Upper lobe of right lung (tissue), 1 donor: Measurements from ENCODE around the gene NR2F2. TPM values are rescaled to one million over a fixed set of nuclear protein-coding genes. Genes with fewer than 3 reads are reported as not detected.

ENCODE experiments used
- ATAC-seq: fragments of 200-7000 bp; cut with Tn5 transposase; one replicate; pipeline ENCODE4 v1.9.1; 2020; ENCODE audit warnings: mild to moderate bottlenecking, moderate library complexity
- DNase-seq: peaks from one replicate; pipeline ENCODE4 v3.0.0-alpha.2; 2020
- H3K27ac ChIP-seq: fragments of 200-600 bp; one replicate; pipeline ENCODE4 v1.8.0; 2022
- H3K27me3 ChIP-seq: fragments of 200-600 bp; one replicate; pipeline ENCODE4 v1.8.0; 2022; ENCODE audit warnings: mild to moderate bottlenecking
- H3K36me3 ChIP-seq: fragments of 200-600 bp; one replicate; pipeline ENCODE4 v1.8.0; 2022
- H3K4me1 ChIP-seq: fragments of 200-600 bp; one replicate; pipeline ENCODE4 v1.8.0; 2022
- H3K4me3 ChIP-seq: fragments of 200-600 bp; one replicate; pipeline ENCODE4 v1.8.0; 2022; ENCODE audit warnings: mild to moderate bottlenecking
- H3K9me3 ChIP-seq: fragments of 200-600 bp; one replicate; pipeline ENCODE4 v1.8.0; 2022
- intact Hi-C: fragments of 100-400 bp; cut with DNase I; formaldehyde crosslinking; loops from one replicate; pipeline ENCODE4 v1.11.0; 2022
- total RNA-seq: library from RNA; stranded (reverse); fragmentation: NEBNext Ultra II Directional; extraction: Animal tissue kit (Norgen Biotek cat#: 25700); gene quantifications from one replicate; pipeline ENCODE4 v1.2.1, GENCODE V29; 2021
- TF ChIP-seq, protein P1 (sequence below): fragments of 200-600 bp; IDR thresholded peaks from one replicate; pipeline ENCODE4 v1.8.0; 2022; ENCODE audit warnings: antibody characterized with exemption
- donor health status: DM: no; HTN: yes; CAD: no; lungs with severe emphysema.

Gene NR2F2
- total RNA-seq, 1 donor from 2014 or later = 88.1 TPM

DNA sequence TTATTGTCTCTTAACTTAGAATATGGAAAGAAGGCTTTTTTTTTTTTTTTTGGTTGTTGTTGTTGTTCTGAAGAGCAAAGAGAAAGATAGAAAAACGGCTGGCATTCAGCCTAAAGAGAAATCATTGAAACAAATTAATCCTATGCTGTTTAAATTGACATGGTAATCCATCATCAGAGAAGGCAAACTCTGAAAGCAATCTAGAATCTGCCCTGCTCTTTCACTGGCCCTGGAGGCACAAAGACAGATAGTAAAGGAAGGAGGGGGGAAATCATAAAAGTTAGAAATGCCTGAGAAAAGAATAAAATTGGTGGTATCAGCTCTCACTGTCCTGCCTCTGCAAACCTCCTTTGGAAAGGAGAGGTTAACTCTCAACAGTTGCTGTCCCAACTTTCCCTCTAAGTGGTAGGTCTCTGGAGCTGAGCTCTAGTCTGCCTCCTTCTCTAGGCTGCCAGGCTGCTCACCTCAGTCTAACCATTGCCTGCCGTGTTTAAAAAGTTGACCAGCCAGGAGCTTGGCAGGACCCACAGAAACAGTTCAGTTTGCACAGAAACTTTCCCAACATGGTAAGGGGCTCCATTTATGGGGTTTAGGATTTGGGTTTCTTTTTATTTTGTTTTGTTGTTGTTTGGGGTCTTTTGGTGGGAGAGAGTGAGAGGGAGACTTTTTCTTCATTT is 13.4 kb upstream of the NR2F2 start:
- H3K4me3 ChIP-seq = peak overlapping the region; percentile 26
- H3K27ac ChIP-seq = peak overlapping the region; percentile 59
- H3K27me3 ChIP-seq = peaks cover 25% of the 10 kb centered on the region
- no peaks in the 10 kb centered on the region for H3K36me3 ChIP-seq
- DNase-seq = no peak
- intact Hi-C loops = loop anchor here (10.0 kb wide), 1 partner anchor 1472 kb away; no protein-coding TSS in a partner anchor
- H3K4me1 ChIP-seq = no peaks in the 10 kb centered on the region
- no peaks in the 10 kb centered on the region for H3K9me3 ChIP-seq
- TF ChIP-seq, protein P1, sequence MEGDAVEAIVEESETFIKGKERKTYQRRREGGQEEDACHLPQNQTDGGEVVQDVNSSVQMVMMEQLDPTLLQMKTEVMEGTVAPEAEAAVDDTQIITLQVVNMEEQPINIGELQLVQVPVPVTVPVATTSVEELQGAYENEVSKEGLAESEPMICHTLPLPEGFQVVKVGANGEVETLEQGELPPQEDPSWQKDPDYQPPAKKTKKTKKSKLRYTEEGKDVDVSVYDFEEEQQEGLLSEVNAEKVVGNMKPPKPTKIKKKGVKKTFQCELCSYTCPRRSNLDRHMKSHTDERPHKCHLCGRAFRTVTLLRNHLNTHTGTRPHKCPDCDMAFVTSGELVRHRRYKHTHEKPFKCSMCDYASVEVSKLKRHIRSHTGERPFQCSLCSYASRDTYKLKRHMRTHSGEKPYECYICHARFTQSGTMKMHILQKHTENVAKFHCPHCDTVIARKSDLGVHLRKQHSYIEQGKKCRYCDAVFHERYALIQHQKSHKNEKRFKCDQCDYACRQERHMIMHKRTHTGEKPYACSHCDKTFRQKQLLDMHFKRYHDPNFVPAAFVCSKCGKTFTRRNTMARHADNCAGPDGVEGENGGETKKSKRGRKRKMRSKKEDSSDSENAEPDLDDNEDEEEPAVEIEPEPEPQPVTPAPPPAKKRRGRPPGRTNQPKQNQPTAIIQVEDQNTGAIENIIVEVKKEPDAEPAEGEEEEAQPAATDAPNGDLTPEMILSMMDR = no peak
- no peak for ATAC-seq

DNA sequence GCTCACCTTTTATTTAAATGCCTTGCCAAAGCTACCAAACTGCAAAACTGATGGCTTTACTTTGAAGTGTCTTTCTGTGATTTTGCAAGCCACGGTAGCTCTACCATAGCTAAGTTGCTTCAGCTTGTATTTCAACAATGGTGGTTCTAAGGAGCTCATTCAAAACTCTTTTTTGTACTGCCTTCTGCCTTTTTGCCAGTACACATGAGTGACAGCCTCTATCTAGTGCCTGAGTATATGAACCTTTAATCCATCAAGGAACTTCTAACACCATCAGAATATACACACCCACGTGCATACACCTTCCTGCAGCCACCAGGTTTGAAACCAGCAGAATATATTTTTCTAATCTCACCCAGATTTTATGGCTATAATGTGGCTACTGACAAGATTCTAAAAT is 10.4 kb upstream of the NR2F2 start:
- Histone ChIP-seq H3K4me1 (no peaks in the 10 kb centered on the region), H3K27me3 (peaks cover 39% of the 10 kb centered on the region), H3K27ac (peak overlapping the region; percentile 90), H3K4me3 (no peak overlapping the region), H3K9me3 (no peaks in the 10 kb centered on the region), H3K36me3 (no peaks in the 10 kb centered on the region)
- DNase-seq = no peak
- no peak for ATAC-seq
- intact Hi-C loops = no loop called here
- TF ChIP-seq, protein P1 = no peak

DNA sequence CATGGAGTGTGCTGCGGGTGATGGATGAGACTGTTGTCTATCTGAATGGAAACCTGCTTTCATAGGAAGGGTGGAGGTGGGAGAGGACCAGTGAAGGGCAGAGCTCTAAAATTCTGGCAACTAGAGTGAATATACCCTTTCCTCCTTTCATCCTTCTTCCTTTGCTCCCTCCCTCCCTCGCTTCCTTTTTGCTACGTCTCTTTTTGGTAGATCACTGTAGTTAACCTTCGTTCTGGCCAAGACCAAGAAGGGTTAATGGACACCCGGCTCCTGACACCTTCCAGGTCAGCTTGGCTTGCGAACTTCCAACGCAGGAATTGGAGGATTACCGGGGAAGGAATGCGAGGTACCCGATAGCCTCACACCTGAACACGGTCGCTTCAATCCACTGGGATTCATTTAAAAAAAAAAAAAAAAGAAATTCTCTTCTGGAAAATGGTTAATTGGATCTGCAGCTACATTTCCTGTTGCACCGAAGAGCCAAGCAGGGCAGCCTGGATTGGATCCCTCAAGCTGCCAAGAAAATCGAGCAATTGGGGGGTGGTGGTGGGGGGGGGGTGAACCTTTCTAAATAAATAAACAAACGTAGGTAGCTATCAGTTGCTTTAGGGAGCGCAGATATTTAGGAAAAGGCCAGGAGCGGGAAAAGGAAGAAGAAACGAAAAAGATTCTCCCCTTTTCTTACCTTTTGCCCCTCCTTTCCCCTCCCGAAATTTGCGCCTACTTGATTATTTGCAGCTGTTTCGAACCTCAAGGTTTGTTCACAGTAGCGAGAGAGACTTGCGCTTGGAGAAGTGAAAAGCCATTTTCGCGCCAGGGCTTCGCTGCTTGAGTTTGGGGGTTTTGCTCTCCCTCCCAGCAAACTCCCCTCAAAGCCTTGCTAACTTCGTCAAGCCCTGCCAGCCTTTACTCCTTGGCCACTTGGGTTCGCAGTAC is 9.5 kb upstream of the NR2F2 start:
- H3K27ac ChIP-seq = peak overlapping the region; percentile 90
- ATAC-seq = no peak
- no peaks in the 10 kb centered on the region for H3K36me3 ChIP-seq
- no peak for DNase-seq
- no peaks in the 10 kb centered on the region for H3K4me1 ChIP-seq
- intact Hi-C loops = no loop called here
- peaks cover 47% of the 10 kb centered on the region for H3K27me3 ChIP-seq
- TF ChIP-seq, protein P1 = no peak
- no peaks in the 10 kb centered on the region for H3K9me3 ChIP-seq
- H3K4me3 ChIP-seq = peak overlapping the region; percentile 54

DNA sequence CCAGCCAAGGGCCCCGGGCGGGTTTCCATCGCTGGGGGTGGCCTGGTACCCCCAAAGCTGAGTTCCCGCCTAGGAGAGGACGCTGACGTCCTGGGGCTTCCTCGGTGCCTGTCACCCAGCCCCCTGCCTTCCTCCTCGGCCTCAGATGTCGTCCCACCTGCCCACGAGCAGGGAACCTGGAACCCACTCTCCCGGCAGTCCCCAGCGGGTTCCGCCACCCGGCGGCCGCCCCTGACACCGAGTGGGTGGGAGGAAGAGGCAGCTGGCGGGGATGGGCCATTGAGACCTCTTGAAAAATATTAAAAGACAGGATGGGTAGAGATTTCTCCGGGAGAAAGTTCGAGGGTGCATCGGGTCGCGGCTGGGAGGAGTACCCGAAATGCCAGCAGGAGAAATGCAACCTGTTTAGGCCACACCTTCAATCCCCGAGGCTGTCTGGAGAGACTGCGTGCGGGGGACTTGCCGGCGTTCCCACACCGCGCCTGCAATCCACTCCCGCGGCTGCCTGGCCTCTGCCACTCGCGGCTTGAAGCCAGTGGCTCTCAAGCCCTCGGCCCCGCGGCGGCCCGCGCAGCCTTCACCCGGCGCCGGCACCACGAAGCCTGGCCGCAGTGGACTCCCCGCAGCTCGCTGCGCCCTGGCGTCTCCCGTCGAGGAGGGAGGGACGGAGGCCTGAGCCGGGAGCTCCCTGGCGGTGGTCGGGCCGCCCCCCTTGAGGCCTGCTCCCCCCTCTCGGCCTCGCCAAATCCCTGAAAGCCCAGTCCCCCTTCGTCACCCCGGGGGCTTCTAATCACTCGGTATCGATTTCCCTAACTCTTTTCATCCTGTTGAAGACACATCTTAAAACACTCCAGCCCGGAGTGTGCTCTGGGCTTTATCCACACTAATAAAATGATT is 8.6 kb upstream of the NR2F2 start:
- no peaks in the 10 kb centered on the region for H3K36me3 ChIP-seq
- peak overlapping the region; percentile 90 for H3K27ac ChIP-seq
- ATAC-seq (peak; percentile 58), DNase-seq (peak; percentile 67)
- no peaks in the 10 kb centered on the region for H3K4me1 ChIP-seq
- intact Hi-C loops = no loop called here
- peaks cover 49% of the 10 kb centered on the region for H3K27me3 ChIP-seq
- no peaks in the 10 kb centered on the region for H3K9me3 ChIP-seq
- peak overlapping the region; percentile 54 for H3K4me3 ChIP-seq
- TF ChIP-seq, protein P1 = peak; percentile 10
